DMS114 treated with DMSO at 0.1 percent for 48 hours (cell line): Measurements from ENCODE around the gene FBXO10.

Experiments used
- DNase-seq: peaks from one replicate; lab custom pipeline; 2025; ENCODE audit not compliant: unreplicated experiment; lab: John Stamatoyannopoulos, UW

FBXO10 gene

GRCh38 chr9:37596504-37596903 is 20.3 kb upstream of the FBXO10 start:
- no peak for DNase-seq

GRCh38 chr9:37593883-37594448 is 17.8 kb upstream of the FBXO10 start:
- no peak for DNase-seq

- DNase-seq, result peak; percentile 82
Measured at GRCh38 chr9:37592108-37592951, 16.1 kb upstream of the FBXO10 start, which contains the start of gene TOMM5. Gene TOMM5, minus strand, starts transcription at chr9:37592597. Its CDS starts 65 bp downstream, at chr9:37592532.

- DNase-seq, result no peak
Measured at GRCh38 chr9:37587521-37587920, 11.3 kb upstream of the FBXO10 start.

- DNase-seq, result no peak
Measured at GRCh38 chr9:37583522-37584121, 7.4 kb upstream of the FBXO10 start.

GRCh38 chr9:37582548-37583157 is 6.5 kb upstream of the FBXO10 start:
- DNase-seq, result peak; percentile 50

- no peak for DNase-seq
Measured at GRCh38 chr9:37575511-37575914, 667 bp downstream of the FBXO10 start.

- DNase-seq, result no peak
Measured at GRCh38 chr9:37575001-37575400, 1.2 kb downstream of the FBXO10 start.

GRCh38 chr9:37574241-37574721 is 1.9 kb downstream of the FBXO10 start:
- no peak for DNase-seq

GRCh38 chr9:37571282-37571681 is 4.9 kb downstream of the FBXO10 start:
- no peak for DNase-seq

- no peak for DNase-seq
Measured at GRCh38 chr9:37566716-37567115, 9.5 kb downstream of the FBXO10 start.

- DNase-seq, result no peak
Measured at GRCh38 chr9:37565661-37566618, 10.2 kb downstream of the FBXO10 start.

- DNase-seq, result no peak
Measured at GRCh38 chr9:37564916-37565315, 11.3 kb downstream of the FBXO10 start.

- no peak for DNase-seq
Measured at GRCh38 chr9:37563806-37564513, 12.2 kb downstream of the FBXO10 start.

- DNase-seq, result no peak
Measured at GRCh38 chr9:37562826-37563225, 13.4 kb downstream of the FBXO10 start.

GRCh38 chr9:37561682-37562081 is 14.5 kb downstream of the FBXO10 start:
- no peak for DNase-seq

GRCh38 chr9:37559855-37560592 is 16.2 kb downstream of the FBXO10 start:
- no peak for DNase-seq

GRCh38 chr9:37559125-37559524 is 17.1 kb downstream of the FBXO10 start:
- DNase-seq, result no peak

- DNase-seq, result no peak
Measured at GRCh38 chr9:37555786-37556185, 20.4 kb downstream of the FBXO10 start.
